Kidney epithelial cell (primary cell): Measurements from ENCODE around the gene CCDC154. TPM values are rescaled to one million over a fixed set of nuclear protein-coding genes. Genes with fewer than 3 reads are reported as not detected.

Experiments used
- DNase-seq: peaks from one replicate; pipeline ENCODE4 v3.0.0-alpha.2; 2010; ENCODE audit warnings: low read depth
- H3K27me3 ChIP-seq: 2 replicates; pipeline ENCODE4 v1.6.0; 2011; ENCODE audit warnings: low read length; ENCODE audit not compliant: control insufficient read depth, insufficient read depth
- H3K36me3 ChIP-seq: 2 replicates; pipeline ENCODE4 v1.5.1; 2011; ENCODE audit warnings: low read length; ENCODE audit not compliant: control insufficient read depth, insufficient read depth
- H3K4me3 ChIP-seq: 2 replicates; pipeline ENCODE4 v1.5.1; 2011; ENCODE audit warnings: low read depth, mild to moderate bottlenecking, control low read depth, low read length
- CTCF ChIP-seq: IDR thresholded peaks from 2 replicates; pipeline ENCODE4 v1.5.1; 2011; ENCODE audit warnings: mild to moderate bottlenecking, moderate library complexity, low read length, control low read depth, inconsistent platforms; ENCODE audit not compliant: insufficient read depth, poor library complexity, severe bottlenecking
- total RNA-seq: library from RNA; depleted of rRNA; stranded (reverse); fragments of >200 nt; gene quantifications from 2 replicates; pipeline ENCODE4 v1.2.3, GENCODE V29; 2015

CCDC154 gene
- total RNA-seq, 1 donor from 2014 or later = 0.08 TPM

- DNase-seq = no peak
- Histone ChIP-seq H3K27me3 (no peaks in the 10 kb centered on the region), H3K36me3 (no peaks in the 10 kb centered on the region), H3K4me3 (no peak overlapping the region)
- TF ChIP-seq CTCF = no peak
These were observed 2.1 kb upstream of the CCDC154 start for GRCh38 chr16:1446296-1447080.

DNA sequence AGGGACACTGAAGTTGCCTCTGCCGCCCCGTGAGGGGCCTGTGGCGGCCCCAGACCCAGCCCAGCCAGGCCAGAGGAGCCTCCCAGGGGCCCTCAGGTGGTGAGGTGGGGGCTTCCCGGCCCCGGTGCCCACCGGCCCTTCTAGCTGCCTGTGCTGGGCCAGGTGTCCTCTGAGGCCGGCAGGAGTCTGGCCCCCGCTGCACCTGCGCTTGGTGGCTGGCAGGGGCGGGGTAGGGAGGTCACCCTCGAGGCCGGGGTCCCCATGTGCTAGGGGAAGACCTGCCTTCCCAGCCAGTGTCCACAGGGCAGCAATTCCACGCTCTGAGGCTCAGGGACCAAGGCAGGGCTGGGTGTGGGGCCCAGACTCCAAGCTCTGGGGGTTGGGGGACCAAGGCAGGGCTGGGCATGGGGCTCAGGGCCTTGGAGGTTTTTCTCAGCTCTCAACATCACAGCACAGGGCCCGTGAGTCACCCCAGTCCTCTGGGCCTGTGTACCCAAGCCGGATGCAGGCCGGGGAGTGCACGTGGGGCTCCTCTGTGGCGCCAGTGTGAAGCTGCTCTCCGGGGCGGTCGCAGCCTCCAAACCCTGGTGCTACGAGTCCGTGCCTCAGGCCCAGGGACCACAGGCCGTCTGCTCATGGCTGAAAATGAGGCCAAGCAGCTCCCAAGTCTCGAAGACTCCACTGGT, 1.3 kb upstream of the CCDC154 start:
- no peak for TF ChIP-seq CTCF
- H3K4me3 ChIP-seq = no peak overlapping the region
- DNase-seq = no peak
- H3K36me3 ChIP-seq = no peaks in the 10 kb centered on the region
- H3K27me3 ChIP-seq = no peaks in the 10 kb centered on the region

- no peak overlapping the region for H3K4me3 ChIP-seq
- H3K36me3 ChIP-seq = no peaks in the 10 kb centered on the region
- TF ChIP-seq CTCF = no peak
- H3K27me3 ChIP-seq = no peaks in the 10 kb centered on the region
- DNase-seq = no peak
These were observed 568 bp upstream of the CCDC154 start for GRCh38 chr16:1444730-1445517.

DNA sequence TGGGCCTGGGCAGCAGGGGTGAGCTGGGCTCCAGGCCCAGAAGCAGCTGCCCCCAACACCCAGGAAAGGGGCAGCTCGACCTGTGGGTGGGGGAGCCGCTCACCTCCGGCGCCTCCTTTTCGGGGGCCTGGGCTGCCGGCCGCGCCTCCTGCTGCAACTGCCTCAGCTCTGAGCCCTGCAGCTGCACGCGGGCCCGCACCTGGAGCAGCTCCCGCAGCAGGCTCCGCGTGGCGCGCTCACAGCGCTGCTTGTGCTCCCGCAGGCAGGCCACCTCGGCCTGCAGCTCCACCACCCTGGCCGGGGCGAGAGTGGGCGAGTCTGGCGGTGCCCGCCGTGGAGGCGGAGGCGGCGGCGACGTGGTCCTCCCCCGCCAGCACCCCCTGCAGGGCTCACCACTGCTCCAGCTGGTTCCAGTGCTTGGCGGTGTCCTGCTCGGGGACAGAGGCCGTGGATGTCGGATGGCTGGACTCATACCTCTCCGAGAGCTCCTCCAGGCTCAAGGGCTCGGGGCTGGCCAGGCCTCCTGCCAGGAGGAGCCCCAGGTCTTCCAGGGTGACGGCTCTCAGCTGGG, 868 bp downstream of the CCDC154 start:
- Histone ChIP-seq H3K36me3 (no peaks in the 10 kb centered on the region), H3K27me3 (no peaks in the 10 kb centered on the region), H3K4me3 (no peak overlapping the region)
- no peak for TF ChIP-seq CTCF
- no peak for DNase-seq

DNA sequence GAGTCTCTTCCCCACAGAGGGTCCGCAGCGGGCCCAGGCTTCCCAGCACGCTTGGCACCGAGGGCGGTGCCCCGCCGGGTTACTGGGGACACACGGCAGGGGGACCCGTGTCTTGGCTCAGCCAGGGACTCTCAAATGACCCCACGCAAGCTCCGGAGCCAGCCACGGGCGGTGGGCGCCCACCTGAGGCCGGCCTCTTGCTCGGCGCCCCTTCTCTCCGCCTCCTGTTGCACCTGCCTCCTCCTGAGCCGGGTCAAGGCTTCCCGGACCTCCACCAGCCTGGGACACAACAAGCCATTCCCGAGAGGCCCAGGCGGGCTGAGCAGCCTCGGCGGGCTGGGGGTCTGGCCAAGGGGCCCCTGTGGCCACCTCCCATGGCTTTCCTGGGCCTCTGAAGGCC, 1.7 kb downstream of the CCDC154 start:
- no peak for TF ChIP-seq CTCF
- H3K4me3 ChIP-seq = no peak overlapping the region
- DNase-seq = no peak
- H3K36me3 ChIP-seq = no peaks in the 10 kb centered on the region
- peaks cover 2% of the 10 kb centered on the region for H3K27me3 ChIP-seq
